Omental fat pad (tissue), 4 donors: ENCODE measurements around the gene KIAA1549. TPM values are rescaled to one million over a fixed set of nuclear protein-coding genes. Genes with fewer than 3 reads are reported as not detected.

Experiments used
- ATAC-seq: fragments of 150-250 bp; one replicate; pipeline ENCODE4 v1.9.1; 2016; ENCODE audit warnings: mild to moderate bottlenecking, moderate library complexity; ENCODE audit not compliant: low FRiP score
- DNase-seq: peaks from one replicate; pipeline ENCODE4 v3.0.0-alpha.2; 2019; ENCODE audit warnings: low spot score
- total RNA-seq, 4 donors: library from RNA; depleted of rRNA; stranded (reverse); fragments of >200 nt; gene quantifications; one replicate each; pipeline ENCODE4 v1.1.0, GENCODE V29; 2016
- TF ChIP-seq, protein P1 (sequence below), 3 donors: fragments of 450-650 bp; IDR thresholded peaks; one replicate each; pipeline ENCODE4 v1.5.1; 2016 to 2017; ENCODE audit warnings: antibody characterized with exemption in 3 of 3, mild to moderate bottlenecking in 3 of 3, moderate library complexity in 2 of 3

The KIAA1549 gene
- total RNA-seq, 4 donors from 2014 or later = 1.2 to 1.6 (median 1.4) TPM

DNA sequence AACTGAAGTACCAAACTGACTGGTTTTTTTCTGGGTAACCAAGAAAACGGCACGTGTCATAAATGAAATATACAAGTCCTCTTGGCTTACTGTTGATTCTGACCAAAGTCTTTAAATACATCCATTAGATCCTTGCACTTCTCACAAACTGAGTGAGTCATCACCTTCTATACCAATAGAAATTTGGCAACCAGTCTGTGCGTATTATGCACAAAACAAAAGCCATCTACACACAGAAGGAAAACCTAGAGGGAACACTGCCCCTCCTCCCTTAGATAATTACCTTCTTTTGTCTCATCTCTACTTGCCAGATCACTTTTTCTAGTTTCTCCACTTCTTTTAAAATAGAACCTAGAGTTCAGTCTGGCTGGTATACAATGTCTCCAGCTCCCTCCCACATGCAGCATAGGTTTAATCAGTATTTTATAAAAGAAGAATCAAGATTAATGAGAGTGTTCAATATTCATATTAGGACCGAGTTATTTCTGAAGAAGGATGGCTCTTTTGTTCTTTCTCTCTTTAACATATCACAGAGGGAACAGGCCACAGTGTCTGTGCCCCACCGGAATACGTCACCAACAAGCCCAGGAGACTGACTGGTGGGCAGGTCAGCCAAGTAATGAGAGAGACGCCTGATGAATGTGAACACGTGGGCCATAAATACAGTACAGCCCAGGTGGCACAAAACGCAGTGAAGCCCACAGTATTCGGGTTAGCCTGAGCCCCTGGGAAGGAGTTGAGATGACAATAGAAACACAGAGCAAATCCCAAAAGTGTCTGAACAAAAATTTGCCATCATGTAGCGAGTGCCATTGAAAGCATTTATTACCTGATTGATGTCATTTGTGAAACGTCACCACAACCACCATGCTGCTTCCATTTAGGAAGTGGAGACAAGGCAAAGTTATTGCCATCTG, 91.3 kb downstream of the KIAA1549 start:
- no peak for ATAC-seq
- TF ChIP-seq, protein P1, sequence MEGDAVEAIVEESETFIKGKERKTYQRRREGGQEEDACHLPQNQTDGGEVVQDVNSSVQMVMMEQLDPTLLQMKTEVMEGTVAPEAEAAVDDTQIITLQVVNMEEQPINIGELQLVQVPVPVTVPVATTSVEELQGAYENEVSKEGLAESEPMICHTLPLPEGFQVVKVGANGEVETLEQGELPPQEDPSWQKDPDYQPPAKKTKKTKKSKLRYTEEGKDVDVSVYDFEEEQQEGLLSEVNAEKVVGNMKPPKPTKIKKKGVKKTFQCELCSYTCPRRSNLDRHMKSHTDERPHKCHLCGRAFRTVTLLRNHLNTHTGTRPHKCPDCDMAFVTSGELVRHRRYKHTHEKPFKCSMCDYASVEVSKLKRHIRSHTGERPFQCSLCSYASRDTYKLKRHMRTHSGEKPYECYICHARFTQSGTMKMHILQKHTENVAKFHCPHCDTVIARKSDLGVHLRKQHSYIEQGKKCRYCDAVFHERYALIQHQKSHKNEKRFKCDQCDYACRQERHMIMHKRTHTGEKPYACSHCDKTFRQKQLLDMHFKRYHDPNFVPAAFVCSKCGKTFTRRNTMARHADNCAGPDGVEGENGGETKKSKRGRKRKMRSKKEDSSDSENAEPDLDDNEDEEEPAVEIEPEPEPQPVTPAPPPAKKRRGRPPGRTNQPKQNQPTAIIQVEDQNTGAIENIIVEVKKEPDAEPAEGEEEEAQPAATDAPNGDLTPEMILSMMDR (IDR thresholded peaks at IDR 0.05) = no peak
- no peak for DNase-seq

DNA sequence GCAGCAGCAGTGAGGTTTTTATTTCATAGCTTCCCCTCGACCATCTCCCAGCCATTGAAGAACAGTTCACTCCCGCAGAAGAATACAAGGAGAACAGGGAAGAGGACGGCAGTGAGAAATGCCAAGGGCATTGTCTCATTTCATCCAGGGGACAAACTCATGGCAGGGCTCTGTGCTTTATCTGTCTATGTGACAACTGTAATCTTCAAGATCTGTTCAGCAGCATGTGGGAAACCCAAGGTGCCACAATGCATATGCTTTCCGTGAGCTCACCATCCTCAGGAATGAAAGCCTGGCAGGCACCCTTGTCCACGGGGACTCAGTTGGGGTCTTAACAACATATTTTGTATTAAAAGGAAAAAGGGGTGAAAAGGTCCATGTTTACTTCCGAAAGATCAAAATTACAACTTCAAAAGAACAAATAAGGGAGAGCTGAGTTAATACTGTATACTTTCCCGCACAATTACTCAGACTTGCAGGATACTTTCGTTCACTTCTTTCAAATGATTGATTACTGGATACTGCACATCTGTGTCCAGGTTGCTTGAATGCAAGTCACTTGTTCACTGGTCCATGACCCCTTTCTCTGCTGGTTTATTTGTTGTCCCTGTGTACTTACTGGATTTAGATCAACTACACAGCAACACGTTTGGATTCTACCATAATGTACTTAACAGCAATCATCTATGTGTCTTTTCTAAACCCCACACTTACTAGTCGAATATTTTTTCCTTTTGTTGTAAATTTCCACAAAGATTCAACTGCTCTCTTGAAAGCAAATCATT, 93.1 kb downstream of the KIAA1549 start:
- DNase-seq (no peak), ATAC-seq (no peak)
- TF ChIP-seq, protein P1 (IDR thresholded peaks at IDR 0.05) = no peak

DNA sequence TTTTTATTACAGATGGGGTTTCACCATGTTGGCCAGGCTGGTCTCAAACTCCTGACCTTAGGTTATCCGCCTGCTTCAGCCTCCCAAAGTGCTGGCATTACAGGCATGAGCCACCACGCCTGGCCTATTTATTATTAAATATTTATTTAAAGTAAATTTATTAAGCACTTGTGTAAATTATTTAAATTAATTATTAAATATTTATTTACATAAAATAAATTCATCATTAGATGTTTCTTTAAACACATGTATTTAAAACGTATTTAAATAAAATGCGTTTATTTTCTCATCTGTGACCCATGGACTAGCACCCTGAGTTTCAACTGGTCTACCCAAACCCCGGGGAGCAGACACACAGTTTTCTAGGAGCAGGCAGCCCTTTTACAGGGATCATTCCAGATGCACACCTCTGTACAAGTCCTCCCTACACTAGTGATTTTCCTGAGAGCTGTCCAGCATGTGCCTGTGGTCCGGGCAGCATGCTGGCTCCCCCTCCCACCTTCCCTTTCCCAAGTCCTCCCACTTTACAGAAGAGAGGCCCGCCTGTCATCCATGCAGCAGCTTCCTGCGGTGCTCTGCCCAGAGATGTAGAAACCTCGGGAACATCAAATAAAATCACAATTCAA, 94.0 kb downstream of the KIAA1549 start:
- DNase-seq (no peak), ATAC-seq (no peak)
- TF ChIP-seq, protein P1 (IDR thresholded peaks at IDR 0.05) = no peak

DNA sequence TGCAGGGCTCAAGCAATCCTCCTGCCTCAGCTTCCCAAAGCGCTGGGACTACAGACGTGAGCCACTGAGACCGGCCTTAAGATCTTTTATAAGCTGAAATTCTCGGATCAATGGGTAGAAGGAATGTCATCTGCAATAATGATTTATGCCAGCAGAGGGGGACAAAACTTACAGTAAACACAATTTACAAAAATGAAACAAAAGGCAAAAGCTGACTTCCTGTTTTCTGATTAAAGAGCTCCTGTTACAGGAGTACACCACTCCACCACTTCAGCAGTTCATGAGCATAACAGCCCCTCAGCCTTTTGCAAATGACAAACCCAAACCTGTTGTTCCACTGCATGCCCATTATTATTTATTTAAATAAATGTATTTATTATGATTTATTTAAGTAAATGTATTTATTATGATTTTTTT, 94.7 kb downstream of the KIAA1549 start:
- TF ChIP-seq, protein P1 (IDR thresholded peaks at IDR 0.05) = no peak
- ATAC-seq (no peak), DNase-seq (no peak)

DNA sequence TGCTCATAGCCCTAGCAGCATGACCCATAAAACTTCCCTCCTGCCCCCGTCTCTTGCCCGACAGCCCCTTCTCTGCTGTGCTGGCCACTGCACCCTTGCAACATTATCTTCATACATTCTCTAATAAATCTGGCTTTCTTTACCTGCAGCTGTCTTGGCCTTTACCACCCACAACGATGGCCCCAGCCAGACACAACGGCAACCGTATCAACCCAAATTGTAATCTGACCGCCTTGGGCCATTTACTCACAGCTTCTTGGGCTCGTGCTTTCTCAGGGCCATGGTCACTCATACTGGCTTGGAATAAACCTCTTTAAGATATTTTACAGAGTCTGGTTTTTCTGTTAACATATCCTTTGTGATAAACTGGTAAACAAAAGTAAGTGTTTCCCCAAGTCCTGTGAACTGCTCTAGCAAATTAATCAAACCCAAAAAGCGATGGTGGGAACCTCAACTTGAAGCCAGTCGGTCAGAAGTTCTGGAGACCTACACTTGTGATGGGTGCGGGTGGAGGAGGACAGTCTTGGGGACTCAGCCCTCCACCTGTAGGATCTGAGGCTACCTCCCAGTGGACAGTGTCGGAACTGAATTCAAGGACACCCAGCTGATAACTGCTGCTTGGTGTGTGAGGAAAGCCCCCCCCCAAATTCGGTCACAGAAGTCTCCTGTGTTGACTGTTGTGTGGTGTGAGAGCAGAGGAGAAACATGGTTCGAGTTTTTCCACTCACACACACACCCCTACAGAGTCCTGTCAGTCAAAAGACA, 95.6 kb downstream of the KIAA1549 start:
- TF ChIP-seq, protein P1 (IDR thresholded peaks at IDR 0.05) = no peak
- no peak for DNase-seq
- ATAC-seq = no peak

DNA sequence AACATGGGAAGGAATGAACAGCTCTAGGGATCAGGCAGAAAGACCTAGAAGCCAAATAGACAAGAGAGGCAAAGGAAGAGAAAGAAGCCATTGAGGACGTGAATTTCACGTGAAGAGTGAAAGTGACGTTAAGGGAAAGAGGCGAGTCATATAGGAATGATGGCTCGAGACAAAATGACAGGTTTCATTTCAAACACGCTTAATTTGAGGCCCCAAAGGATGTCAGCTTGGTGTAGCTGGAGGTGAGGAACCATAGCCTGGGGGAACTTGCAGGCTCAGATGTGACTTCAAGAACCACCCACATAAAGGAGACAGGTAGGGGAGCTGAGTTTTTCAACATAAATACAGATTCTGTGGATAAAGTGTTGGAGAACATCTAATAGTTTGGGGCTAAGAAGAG, 98.9 kb downstream of the KIAA1549 start:
- ATAC-seq (no peak), DNase-seq (no peak)
- TF ChIP-seq, protein P1 (IDR thresholded peaks at IDR 0.05) = no peak
